NOMO-1 treated with dmso at 0.1 percent for 144 hours (cell line): ENCODE data around the gene DBNDD2.

Experiments used
- DNase-seq: peaks from one replicate; lab custom pipeline; 2025; ENCODE audit not compliant: unreplicated experiment; lab: John Stamatoyannopoulos, UW

DBNDD2 gene

GRCh38 chr20:45415822-45416637, 7.9 kb downstream of the DBNDD2 start, which contains the start of gene PIGT:
PIGT (plus strand) TSS chr20:45416141; CDS start chr20:45416157, 16 bp downstream.
- peak; percentile 86 for DNase-seq

- DNase-seq, result no peak
These were observed 8.8 kb downstream of the DBNDD2 start for GRCh38 chr20:45416917-45417316.

GRCh38 chr20:45419188-45420091, 11.4 kb downstream of the DBNDD2 start:
- DNase-seq, result no peak

- no peak for DNase-seq
These were observed 12.0 kb downstream of the DBNDD2 start for GRCh38 chr20:45420125-45420524.

- DNase-seq, result no peak
These were observed 15.6 kb downstream of the DBNDD2 start for GRCh38 chr20:45423700-45424099.

- no peak for DNase-seq
These were observed 17.5 kb downstream of the DBNDD2 start for GRCh38 chr20:45425561-45425960.

GRCh38 chr20:45426320-45427016, 18.4 kb downstream of the DBNDD2 start:
- no peak for DNase-seq

- DNase-seq, result no peak
These were observed 19.4 kb downstream of the DBNDD2 start for GRCh38 chr20:45427236-45428149.

GRCh38 chr20:45429618-45430017, 21.5 kb downstream of the DBNDD2 start:
- DNase-seq, result no peak

- peak; percentile 77 for DNase-seq
These were observed 24.2 kb downstream of the DBNDD2 start for GRCh38 chr20:45432294-45432693.

- DNase-seq, result no peak
These were observed 25.2 kb downstream of the DBNDD2 start for GRCh38 chr20:45433316-45433715.

GRCh38 chr20:45433976-45434375, 25.9 kb downstream of the DBNDD2 start:
- DNase-seq, result no peak

- DNase-seq, result peak; percentile 51
These were observed 28.8 kb downstream of the DBNDD2 start for GRCh38 chr20:45436732-45437485.

- no peak for DNase-seq
These were observed 32.3 kb downstream of the DBNDD2 start for GRCh38 chr20:45440424-45440823.

- DNase-seq, result no peak
These were observed 33.0 kb downstream of the DBNDD2 start for GRCh38 chr20:45440891-45441685.

- DNase-seq, result no peak
These were observed 33.7 kb downstream of the DBNDD2 start for GRCh38 chr20:45441746-45442145.

GRCh38 chr20:45444050-45444449, 36.0 kb downstream of the DBNDD2 start:
- no peak for DNase-seq

GRCh38 chr20:45445805-45446562, 37.9 kb downstream of the DBNDD2 start:
- no peak for DNase-seq
